GM12878 (cell line): Measurements from ENCODE around the gene SMAD9. TPM values are rescaled to one million over a fixed set of nuclear protein-coding genes. Genes with fewer than 3 reads are reported as not detected.

Source experiments
- ATAC-seq: fragments of 200-7000 bp; cut with Tn5 transposase; 3 replicates; pipeline ENCODE4 v1.9.1; 2020; ENCODE audit warnings: mild to moderate bottlenecking, moderate library complexity
- BruUV-seq: library from RNA; stranded (reverse); fragments of 400-500 nt; replicated peaks from 2 replicates; lab custom pipeline; 2021; lab: Mats Ljungman, UMichigan
- CTCF ChIA-PET: fragments of 300-600 bp; sonication (Branson Sonifier 250); formaldehyde crosslinking; extraction: SDS; loops from one replicate; lab custom pipeline; 2021; ENCODE audit warnings: inconsistent platforms; lab: Yijun Ruan, JAX
- POLR2A ChIA-PET: fragments of 350-600 bp; formaldehyde crosslinking; extraction: SDS; loops from one replicate; lab custom pipeline; 2021; ENCODE audit warnings: inconsistent platforms; lab: Charles Lee
- RAD21 ChIA-PET: fragments of 300-600 bp; sonication (Branson Sonifier 250); formaldehyde crosslinking; loops from one replicate; lab custom pipeline; 2023; ENCODE audit warnings: antibody characterized with exemption; ENCODE audit not compliant: unreplicated experiment; lab: Charles Lee
- SMC1A ChIA-PET: fragments of 300-600 bp; sonication (Branson Sonifier 250); formaldehyde crosslinking; loops from one replicate; lab custom pipeline; 2023; ENCODE audit not compliant: unreplicated experiment, uncharacterized antibody; lab: Charles Lee
- DNase-seq: peaks from one replicate; pipeline ENCODE4 v3.0.0-alpha.2; 2011; ENCODE audit warnings: low read depth, low spot score
- FAIRE-seq: peaks from 3 replicates; lab custom pipeline; 2011; peaks lifted over from hg19 to GRCh38; lab: Jason Lieb, UNC
- H2AFZ ChIP-seq: 2 replicates; pipeline ENCODE4 v1.6.0; 2011; ENCODE audit warnings: low read depth, low read length, control low read depth; ENCODE audit not compliant: control insufficient read depth
- H3K27ac ChIP-seq: 2 replicates; pipeline ENCODE4 v1.5.1; 2011; ENCODE audit warnings: control low read depth; ENCODE audit not compliant: control insufficient read depth, insufficient read depth
- H3K27me3 ChIP-seq, 2 experiments: replicated peaks in 1 of 2; 2 replicates each; pipeline versions ENCODE4 v1.6.0 to v1.6.1; 2011; ENCODE audit warnings: low read length in 1 of 2; ENCODE audit not compliant: control insufficient read depth in 2 of 2, insufficient read depth in 2 of 2
- H3K36me3 ChIP-seq, 2 experiments: 2 replicates each; pipeline ENCODE4 v1.5.1; 2011; ENCODE audit warnings: low read length in 1 of 2; ENCODE audit not compliant: control insufficient read depth in 2 of 2, insufficient read depth in 2 of 2
- H3K4me1 ChIP-seq: 2 replicates; pipeline ENCODE4 v1.6.1; 2011; ENCODE audit warnings: mild to moderate bottlenecking, low read length, moderate library complexity, mixed read lengths; ENCODE audit not compliant: control insufficient read depth, insufficient read depth
- H3K4me2 ChIP-seq: 2 replicates; pipeline ENCODE4 v1.6.0; 2011; ENCODE audit warnings: control low read depth; ENCODE audit not compliant: control insufficient read depth, insufficient read depth
- H3K4me3 ChIP-seq: fragments of 200-600 bp; sonication (generic); 2 replicates; pipeline ENCODE4 v1.5.1; 2016
- H3K79me2 ChIP-seq: 2 replicates; pipeline ENCODE4 v1.6.0; 2011; ENCODE audit warnings: low read length; ENCODE audit not compliant: control insufficient read depth, insufficient read depth
- H3K9ac ChIP-seq: 2 replicates; pipeline ENCODE4 v1.8.0; 2011; ENCODE audit warnings: low read length, control low read depth, mixed read lengths; ENCODE audit not compliant: control insufficient read depth, insufficient read depth
- H3K9me3 ChIP-seq: replicated peaks from 3 replicates; pipeline ENCODE4 v1.5.1; 2011; ENCODE audit warnings: mild to moderate bottlenecking, low read length; ENCODE audit not compliant: control insufficient read depth, insufficient read depth
- H4K20me1 ChIP-seq: 2 replicates; pipeline ENCODE4 v1.6.0; 2011; ENCODE audit not compliant: control insufficient read depth, insufficient read depth
- ASH2L ChIP-seq: fragments of 300-600, 200-600 bp; sonication (generic); IDR thresholded peaks from 2 replicates; pipeline ENCODE4 v1.6.1; 2017; ENCODE audit warnings: low read depth, mild to moderate bottlenecking, borderline replicate concordance
- CBX3 ChIP-seq: fragments of 200-600 bp; sonication (generic); IDR thresholded peaks from 2 replicates; pipeline ENCODE4 v1.6.1; 2016; ENCODE audit warnings: low read depth, borderline replicate concordance
- HDAC6 ChIP-seq: fragments of 200-600 bp; sonication (generic); IDR thresholded peaks from one replicate; pipeline ENCODE4 v1.8.0; 2017; ENCODE audit warnings: antibody characterized with exemption; ENCODE audit not compliant: unreplicated experiment
- IRF4 ChIP-seq: IDR thresholded peaks from 2 replicates; pipeline ENCODE4 v1.6.1; 2011; ENCODE audit warnings: low read depth, low read length
- LARP7 ChIP-seq: fragments of 450-650 bp; IDR thresholded peaks from 2 replicates; pipeline ENCODE4 v1.6.1; 2017; ENCODE audit warnings: mild to moderate bottlenecking
- PAX5 ChIP-seq: IDR thresholded peaks from 2 replicates; pipeline ENCODE4 v1.6.1; 2011; ENCODE audit warnings: low read depth, low read length, borderline replicate concordance
- TBL1XR1 ChIP-seq: IDR thresholded peaks from 2 replicates; pipeline ENCODE4 v1.6.1; 2012; ENCODE audit warnings: low read depth, low read length, improper control_type of control experiment
- TCF7 ChIP-seq: IDR thresholded peaks from 2 replicates; pipeline ENCODE4 v1.6.1; 2014; ENCODE audit warnings: antibody characterized with exemption, borderline replicate concordance
- WGBS: methylation state at CpG from one replicate; pipeline ENCODE4 v1.1.6; 2016; ENCODE audit warnings: low lambda C conversion rate; ENCODE audit not compliant: insufficient replicate concordance, insufficient coverage; ENCODE audit errors: missing lambda C conversion rate; 5-methylcytosine and 5-hydroxymethylcytosine counted together
- in situ Hi-C: fragments of 300-500 bp; cut with MboI; formaldehyde crosslinking; loops from 9 replicates; pipeline ENCODE4 v1.14.3; 2018; ENCODE audit warnings: mixed read lengths
- intact Hi-C: fragments of 100-400 bp; cut with micrococcal nuclease; formaldehyde crosslinking; loops from one replicate; pipeline ENCODE4 v1.14.2; 2022; ENCODE audit not compliant: unreplicated experiment
- polyA plus RNA-seq, 11 experiments: library from polyadenylated mRNA; depleted of rRNA in 4 of 11; unstranded in 6 of 11; stranded (reverse) in 5 of 11; fragments of >200 nt; fragmentation: Nextera tagmentation in 4 of 11; fragmentation: Illumina TruSeq in 1 of 11; extraction: Ambion mirVana in 4 of 11; extraction: Trizol in 1 of 11; gene quantifications; 1 replicate in 1 of 11; 2 replicates in 10 of 11; pipeline versions ENCODE4 v1.2.1 to v1.2.3, GENCODE V29; 2011 to 2016; ENCODE audit warnings: inconsistent platforms in 2 of 11, missing spikeins in 2 of 11, low read depth in 1 of 11
- total RNA-seq, 4 experiments: library from RNA; depleted of rRNA in 3 of 4; stranded (reverse); fragments of >200 nt in 3 of 4; fragmentation: Illumina TruSeq in 1 of 4; extraction: Trizol in 1 of 4; gene quantifications; 2 replicates each; pipeline versions ENCODE4 v1.2.1 to v1.2.3, GENCODE V29; 2013 to 2021
- TF ChIP-seq, protein P1 (sequence below): fragments of 450-650 bp; IDR thresholded peaks from 2 replicates; pipeline ENCODE4 v1.6.1; 2014; ENCODE audit warnings: mild to moderate bottlenecking
- TF ChIP-seq, protein P2 (sequence below): fragments of 450-650 bp; IDR thresholded peaks from 2 replicates; pipeline ENCODE4 v1.6.1; 2018; ENCODE audit warnings: mild to moderate bottlenecking, low read depth, moderate library complexity; ENCODE audit not compliant: partially characterized antibody
- TF ChIP-seq, protein P3 (sequence below): IDR thresholded peaks from 2 replicates; pipeline ENCODE4 v1.6.1; 2011; ENCODE audit warnings: borderline replicate concordance, low read depth, mild to moderate bottlenecking, moderate library complexity, mixed read lengths, low read length; ENCODE audit not compliant: insufficient read depth; ENCODE audit errors: extremely low read length

Gene SMAD9
- total and polyA plus RNA-seq, 10 of the 15 experiments (the other 5 are each of a cell fraction or from before 2014, with no cell fraction given) = 0.22 to 0.69 (median 0.42) TPM; not detected in 6

DNA sequence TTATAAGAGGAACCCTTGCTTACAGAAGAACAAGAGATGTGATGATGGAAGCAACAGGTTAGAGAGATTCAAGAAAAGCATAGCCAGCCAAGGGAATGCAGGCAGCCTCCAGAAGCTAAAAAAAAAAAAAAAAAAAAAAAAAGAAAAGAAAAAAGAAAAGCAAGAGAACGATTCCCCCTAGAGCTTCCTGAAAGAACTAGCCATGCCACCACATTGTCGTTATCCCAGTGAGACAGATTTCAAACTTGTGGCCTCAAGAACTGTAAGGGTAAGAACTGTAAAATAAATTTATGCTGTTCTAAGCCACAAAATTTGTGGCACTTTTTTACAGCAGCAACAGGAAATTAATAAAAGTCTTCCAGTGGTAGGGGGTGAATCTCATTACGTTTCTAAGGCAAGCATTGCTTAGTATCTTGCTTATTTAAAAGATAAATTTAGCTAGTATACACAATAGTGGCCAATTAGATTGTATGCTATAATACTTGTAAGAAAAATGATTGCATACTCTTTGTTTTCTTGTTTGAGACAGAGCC is 79.3 kb downstream of the SMAD9 start:
- Histone ChIP-seq H4K20me1 (no peaks in the 10 kb centered on the region), H3K4me2 (no peak overlapping the region), H3K9me3 (no peaks in the 10 kb centered on the region), H3K79me2 (no peaks in the 10 kb centered on the region), H2AFZ (no peak overlapping the region), H3K36me3 (no peaks in the 10 kb centered on the region; a peak in 1 of 4 replicates), H3K27me3 (no peaks in the 10 kb centered on the region), H3K9ac (no peak overlapping the region), H3K4me3 (no peak overlapping the region), H3K27ac (no peak overlapping the region), H3K4me1 (no peaks in the 10 kb centered on the region)
- 96% methylated on average over 3 of the region's 3 CpGs for WGBS
- TF ChIP-seq, protein P1, sequence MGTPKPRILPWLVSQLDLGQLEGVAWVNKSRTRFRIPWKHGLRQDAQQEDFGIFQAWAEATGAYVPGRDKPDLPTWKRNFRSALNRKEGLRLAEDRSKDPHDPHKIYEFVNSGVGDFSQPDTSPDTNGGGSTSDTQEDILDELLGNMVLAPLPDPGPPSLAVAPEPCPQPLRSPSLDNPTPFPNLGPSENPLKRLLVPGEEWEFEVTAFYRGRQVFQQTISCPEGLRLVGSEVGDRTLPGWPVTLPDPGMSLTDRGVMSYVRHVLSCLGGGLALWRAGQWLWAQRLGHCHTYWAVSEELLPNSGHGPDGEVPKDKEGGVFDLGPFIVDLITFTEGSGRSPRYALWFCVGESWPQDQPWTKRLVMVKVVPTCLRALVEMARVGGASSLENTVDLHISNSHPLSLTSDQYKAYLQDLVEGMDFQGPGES = no peak
- TF ChIP-seq TBL1XR1 (no peak), ASH2L (no peak), LARP7 (no peak), IRF4 (no peak), CBX3 (no peak), TCF7 (no peak), PAX5 (no peak), HDAC6 (no peak)
- TF ChIP-seq, protein P2, sequence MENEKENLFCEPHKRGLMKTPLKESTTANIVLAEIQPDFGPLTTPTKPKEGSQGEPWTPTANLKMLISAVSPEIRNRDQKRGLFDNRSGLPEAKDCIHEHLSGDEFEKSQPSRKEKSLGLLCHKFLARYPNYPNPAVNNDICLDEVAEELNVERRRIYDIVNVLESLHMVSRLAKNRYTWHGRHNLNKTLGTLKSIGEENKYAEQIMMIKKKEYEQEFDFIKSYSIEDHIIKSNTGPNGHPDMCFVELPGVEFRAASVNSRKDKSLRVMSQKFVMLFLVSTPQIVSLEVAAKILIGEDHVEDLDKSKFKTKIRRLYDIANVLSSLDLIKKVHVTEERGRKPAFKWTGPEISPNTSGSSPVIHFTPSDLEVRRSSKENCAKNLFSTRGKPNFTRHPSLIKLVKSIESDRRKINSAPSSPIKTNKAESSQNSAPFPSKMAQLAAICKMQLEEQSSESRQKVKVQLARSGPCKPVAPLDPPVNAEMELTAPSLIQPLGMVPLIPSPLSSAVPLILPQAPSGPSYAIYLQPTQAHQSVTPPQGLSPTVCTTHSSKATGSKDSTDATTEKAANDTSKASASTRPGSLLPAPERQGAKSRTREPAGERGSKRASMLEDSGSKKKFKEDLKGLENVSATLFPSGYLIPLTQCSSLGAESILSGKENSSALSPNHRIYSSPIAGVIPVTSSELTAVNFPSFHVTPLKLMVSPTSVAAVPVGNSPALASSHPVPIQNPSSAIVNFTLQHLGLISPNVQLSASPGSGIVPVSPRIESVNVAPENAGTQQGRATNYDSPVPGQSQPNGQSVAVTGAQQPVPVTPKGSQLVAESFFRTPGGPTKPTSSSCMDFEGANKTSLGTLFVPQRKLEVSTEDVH = no peak
- TF ChIP-seq, protein P3, sequence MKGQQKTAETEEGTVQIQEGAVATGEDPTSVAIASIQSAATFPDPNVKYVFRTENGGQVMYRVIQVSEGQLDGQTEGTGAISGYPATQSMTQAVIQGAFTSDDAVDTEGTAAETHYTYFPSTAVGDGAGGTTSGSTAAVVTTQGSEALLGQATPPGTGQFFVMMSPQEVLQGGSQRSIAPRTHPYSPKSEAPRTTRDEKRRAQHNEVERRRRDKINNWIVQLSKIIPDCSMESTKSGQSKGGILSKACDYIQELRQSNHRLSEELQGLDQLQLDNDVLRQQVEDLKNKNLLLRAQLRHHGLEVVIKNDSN = no peak
- intact Hi-C loops = loop anchor here (10.0 kb wide), 1 partner anchor 416 kb away; no protein-coding TSS in a partner anchor
- CTCF ChIA-PET = interaction anchor here (0.6 to 2.2 kb wide), 9 partner anchors 9 to 558 kb away, joined by 3 to 11 read pairs (median 4); no protein-coding TSS in a partner anchor
- SMC1A ChIA-PET = interaction anchor here (1.1 to 2.0 kb wide), 3 partner anchors 383 to 420 kb away, joined by 3 to 9 read pairs (median 4); no protein-coding TSS in a partner anchor
- DNase-seq (no peak), FAIRE-seq (no peak), ATAC-seq (no peak)
- no TSS peak for BruUV-seq
- in situ Hi-C loops = no loop called here
- RAD21 ChIA-PET = interaction anchor here (1.1 kb wide), 1 partner anchor 140 kb away, joined by 4 read pairs; no protein-coding TSS in a partner anchor
- POLR2A ChIA-PET = interaction anchor here (0.5 to 0.6 kb wide), 2 partner anchors 163 to 178 kb away, joined by 3 read pairs; no protein-coding TSS in a partner anchor
